Measurements from ENCODE around the gene KCND2.
"Not testable (repeated sequence)": the region's sequence is repeated elsewhere in the genome, so short reads cannot be mapped to it uniquely, and the experiment has no call there.

KCND2 gene

GRCh38 chr7:120587243-120587642, 314.3 kb downstream of the KCND2 start:
- DNase-seq (ENCODE audit: low read depth), result no peak

DNA sequence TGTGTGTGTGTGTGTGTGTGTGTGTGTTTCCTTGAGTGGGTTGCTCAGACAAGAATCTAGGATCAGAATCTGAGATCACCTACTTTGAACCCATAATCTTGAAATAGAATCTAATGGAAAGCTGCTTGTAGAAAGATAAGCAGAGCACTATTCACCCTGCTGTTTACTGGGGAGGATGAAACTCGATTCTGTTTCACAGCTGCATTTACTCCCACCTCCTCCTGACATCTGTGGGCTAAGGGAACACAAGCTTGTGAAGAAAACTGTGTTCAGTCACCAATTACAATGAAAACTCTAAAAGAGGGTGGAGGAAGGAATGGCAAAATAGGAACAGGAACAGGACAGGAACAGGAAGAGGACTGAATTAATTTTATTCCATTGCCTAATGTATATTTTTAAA, 315.4 kb downstream of the KCND2 start:
- no peak for DNase-seq (ENCODE audit: low read depth)

GRCh38 chr7:120588862-120589261, 315.9 kb downstream of the KCND2 start:
- no peak for DNase-seq (ENCODE audit: low read depth)

DNA sequence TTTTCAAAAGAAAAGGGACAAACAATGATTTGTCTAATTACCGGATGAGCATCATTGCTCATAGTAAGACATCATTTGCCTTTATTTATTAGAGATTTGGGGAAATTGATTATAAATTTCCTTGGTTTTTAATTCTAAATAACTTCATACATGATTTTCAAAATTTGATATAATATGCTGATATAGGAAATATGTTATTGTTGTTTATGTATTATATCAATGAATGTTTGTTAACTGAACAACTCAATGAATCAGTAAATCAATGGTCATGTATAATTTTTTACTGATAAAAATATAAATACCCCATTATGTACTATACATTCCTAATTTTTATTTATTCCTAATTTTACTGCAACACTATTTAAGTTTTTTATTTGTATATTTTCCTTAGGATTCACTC, 327.6 kb downstream of the KCND2 start:
- DNase-seq (ENCODE audit: low read depth), result no peak

DNA sequence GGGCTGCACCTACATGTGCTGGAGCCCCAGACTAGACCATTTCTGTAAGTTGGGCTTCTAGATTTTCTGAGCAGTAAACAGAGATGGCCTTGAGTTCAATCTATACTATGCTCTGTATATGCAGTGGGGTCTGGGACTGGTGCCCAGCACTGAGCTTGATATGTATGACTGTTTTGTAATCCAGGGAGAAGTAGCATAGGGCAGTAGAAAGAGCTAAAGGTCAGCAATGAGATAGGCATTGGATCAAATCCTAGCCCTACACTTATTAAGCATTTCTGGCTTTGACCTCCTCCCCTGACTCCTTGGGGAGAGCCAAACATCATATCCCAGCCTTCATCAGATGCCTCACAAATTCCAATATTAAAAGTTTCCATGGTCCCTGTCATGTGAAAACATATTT, 330.4 kb downstream of the KCND2 start:
- DNase-seq (ENCODE audit: low read depth), result no peak

DNA sequence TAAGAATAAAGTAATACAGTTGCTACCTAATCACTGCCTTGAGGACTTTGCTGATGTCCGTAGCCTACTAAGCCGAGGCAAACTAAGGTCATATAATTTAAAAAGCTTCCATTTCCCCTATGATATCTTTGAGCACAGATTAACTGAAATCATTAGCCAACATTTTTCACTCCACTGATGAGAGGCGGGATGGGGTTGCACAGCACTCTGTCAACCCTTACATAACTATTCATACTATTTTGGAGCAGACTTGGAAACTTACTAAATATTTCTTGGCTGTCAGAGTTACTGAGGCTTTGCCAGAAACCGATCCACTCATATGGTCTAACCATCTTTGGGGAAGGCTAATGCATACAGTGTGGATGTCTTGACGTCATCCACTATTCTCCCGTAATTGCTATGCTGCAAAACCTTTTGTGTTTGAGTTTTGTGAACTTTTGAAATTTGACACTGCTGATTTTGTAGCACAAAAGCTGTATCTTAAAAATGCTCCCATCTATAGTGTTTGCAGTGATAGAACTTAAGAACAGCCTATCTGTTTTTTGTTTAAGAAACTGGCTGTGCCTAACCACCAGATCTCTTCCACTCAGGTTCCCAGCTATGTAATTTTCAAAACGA, 336.3 kb downstream of the KCND2 start:
- DNase-seq (ENCODE audit: low read depth), result no peak

GRCh38 chr7:120611975-120612374, 339.0 kb downstream of the KCND2 start:
- DNase-seq (ENCODE audit: low read depth), result no peak

DNA sequence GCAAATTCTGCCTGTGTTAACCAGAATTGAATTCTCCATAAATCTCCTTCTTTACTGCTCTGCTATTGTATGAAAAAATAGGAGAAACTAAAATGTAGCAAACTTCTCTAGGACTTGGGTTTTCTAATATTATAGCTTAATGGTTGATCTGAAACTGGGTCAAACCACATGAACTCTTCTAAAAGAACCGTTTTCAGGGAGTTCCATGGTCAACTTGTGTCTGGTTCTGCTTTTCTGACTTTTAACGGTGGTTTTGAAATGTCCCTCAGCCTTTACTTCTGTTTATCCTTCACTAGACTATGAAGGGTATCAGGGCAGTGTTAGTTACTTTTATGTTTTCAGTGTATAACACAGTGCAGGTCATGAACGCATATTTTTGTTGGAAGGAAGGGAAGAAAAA, 342.7 kb downstream of the KCND2 start:
- no peak for DNase-seq (ENCODE audit: low read depth)

- DNase-seq (ENCODE audit: low read depth), result no peak
Measured at GRCh38 chr7:120617275-120617674, 344.3 kb downstream of the KCND2 start.

- no peak for DNase-seq (ENCODE audit: low read depth)
Measured at GRCh38 chr7:120628251-120628650, 355.3 kb downstream of the KCND2 start.

DNA sequence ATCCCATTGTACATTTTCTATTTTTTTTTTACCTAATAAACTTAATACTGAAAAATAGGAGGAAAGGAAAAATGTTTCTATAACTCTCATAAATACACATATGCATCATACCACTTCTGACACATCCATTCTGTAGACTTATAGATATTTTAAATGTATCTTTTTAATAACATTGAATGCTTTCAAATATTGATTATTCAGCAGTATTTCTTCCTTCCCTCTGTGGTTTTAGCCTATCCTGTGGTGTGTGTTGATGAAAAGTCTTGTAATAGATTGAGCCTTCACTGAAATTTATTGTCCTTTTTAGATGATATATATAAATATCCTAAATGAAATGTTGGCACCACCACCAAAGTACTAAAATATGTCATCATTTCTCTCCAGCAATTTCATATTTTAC, 366.9 kb downstream of the KCND2 start:
- DNase-seq (ENCODE audit: low read depth), result no peak

DNA sequence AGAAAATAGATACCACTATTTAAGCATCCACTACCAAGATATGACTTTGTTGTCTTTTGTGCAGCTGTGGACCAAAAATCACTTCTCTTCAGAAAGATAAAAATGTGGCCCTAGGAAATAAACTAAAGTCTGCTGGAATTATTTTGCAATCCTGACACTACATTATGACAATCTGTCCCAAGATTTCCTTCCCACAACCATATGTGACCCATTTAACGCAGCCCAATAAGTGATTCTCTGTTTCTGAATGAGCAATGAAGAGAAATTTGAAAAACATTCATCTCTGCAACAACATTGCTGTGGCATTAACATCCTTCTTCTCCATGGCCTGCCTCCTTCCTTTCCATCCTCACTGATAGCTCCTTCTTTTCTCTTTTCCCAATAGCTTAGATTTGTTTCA, 373.0 kb downstream of the KCND2 start:
- DNase-seq (ENCODE audit: low read depth), result no peak

DNA sequence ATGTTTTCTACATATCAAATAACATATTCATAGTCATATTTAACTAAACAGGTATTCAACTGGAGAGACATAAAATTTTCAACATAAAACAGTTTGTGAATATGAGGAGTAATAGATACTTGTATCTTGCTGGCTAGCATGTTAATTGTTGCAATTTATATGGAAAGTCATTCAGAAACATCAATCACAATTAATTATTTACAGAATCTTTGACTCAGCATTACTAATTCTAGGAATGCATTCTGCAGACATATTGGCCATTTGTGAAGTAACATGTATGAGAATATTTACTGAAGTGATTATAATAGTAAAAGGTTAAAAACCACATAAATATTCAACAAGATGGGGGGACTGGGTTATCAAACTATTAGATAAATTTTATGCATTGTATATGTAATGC, 381.3 kb downstream of the KCND2 start:
- no peak for DNase-seq (ENCODE audit: low read depth)

DNA sequence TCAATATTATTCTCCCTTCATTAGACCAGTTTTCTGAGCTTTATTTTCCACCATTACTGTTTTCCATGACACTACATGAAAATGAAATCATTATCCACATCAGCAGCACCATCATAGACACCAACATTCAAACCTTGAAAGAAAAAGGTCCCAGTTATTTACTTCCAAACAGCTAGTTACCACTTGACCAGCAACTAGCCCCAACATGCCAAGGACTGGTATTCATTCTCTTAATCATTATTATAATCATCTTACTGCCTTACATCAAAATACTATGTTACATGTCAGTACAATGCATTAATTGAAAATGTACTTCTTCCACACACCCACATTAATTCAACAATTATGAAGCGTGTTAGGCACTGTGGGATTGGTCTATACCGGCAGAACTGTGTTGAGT, 385.5 kb downstream of the KCND2 start:
- no peak for DNase-seq (ENCODE audit: low read depth)

- DNase-seq (ENCODE audit: low read depth), result no peak
Measured at GRCh38 chr7:120662291-120662690, 389.3 kb downstream of the KCND2 start.

GRCh38 chr7:120665068-120665467, 392.1 kb downstream of the KCND2 start:
- no peak for DNase-seq (ENCODE audit: low read depth)

GRCh38 chr7:120675076-120675475, 402.1 kb downstream of the KCND2 start:
- no peak for DNase-seq (ENCODE audit: low read depth)

- no peak for DNase-seq (ENCODE audit: low read depth)
Measured at GRCh38 chr7:120677535-120677934, 404.6 kb downstream of the KCND2 start.

- no peak for DNase-seq (ENCODE audit: low read depth)
Measured at GRCh38 chr7:120680985-120681384, 408.0 kb downstream of the KCND2 start.

GRCh38 chr7:120684463-120684862, 411.5 kb downstream of the KCND2 start:
- no peak for DNase-seq (ENCODE audit: low read depth)

DNA sequence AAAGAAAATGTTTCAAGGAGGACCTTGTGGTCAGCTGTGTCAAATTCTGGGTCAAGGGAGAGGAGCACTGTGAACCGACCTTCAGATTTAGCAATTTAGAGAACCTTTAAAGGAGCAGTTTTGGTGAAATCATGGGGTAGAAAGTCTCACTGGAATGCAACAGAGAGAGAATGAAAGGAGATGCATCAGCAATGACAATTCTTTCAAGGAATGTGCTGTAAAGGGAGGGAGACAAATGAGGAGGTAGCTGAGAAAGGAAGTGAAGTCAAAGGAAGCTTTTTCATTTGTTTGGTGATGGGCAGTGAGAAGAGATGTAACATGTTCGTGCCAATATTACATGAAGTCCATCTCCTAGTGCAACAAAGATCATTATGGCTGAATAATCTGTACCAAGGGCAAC, 418.9 kb downstream of the KCND2 start:
- no peak for DNase-seq (ENCODE audit: low read depth)

GRCh38 chr7:120695848-120696247, 422.9 kb downstream of the KCND2 start:
- DNase-seq (ENCODE audit: low read depth), result no peak

DNA sequence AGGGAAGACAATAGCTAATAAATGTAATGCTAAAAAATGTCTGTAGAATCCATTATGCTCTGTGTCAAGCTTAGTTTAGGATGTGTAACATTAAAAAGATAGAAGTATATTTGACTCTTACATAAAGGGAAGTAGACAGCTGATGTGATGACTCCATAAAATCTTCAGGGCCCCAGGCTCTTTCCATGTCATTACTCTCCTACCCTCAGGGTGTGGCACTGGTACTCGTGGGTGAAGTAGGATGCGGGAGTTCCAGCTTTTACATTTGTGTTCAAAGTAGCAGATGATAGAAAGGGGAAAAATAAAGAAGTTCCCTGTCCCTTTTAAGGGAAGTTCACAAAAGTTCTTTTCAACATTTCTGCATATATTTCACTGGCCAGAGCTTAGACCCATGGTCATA, 427.8 kb downstream of the KCND2 start:
- DNase-seq (ENCODE audit: low read depth), result no peak

- not testable (repeated sequence) for DNase-seq (ENCODE audit: low read depth)
Measured at GRCh38 chr7:120702408-120702807, 429.4 kb downstream of the KCND2 start.
